Spinal cord (tissue), 10 donors: ENCODE results near the gene TMEM61. TPM values are rescaled to one million over a fixed set of nuclear protein-coding genes. Genes with fewer than 3 reads are reported as not detected.

Experiments used
- DNase-seq, 6 donors: peaks; one replicate each; pipeline versions ENCODE4 v3.0.0 to v3.0.0-alpha.2; 2013 to 2015; ENCODE audit warnings: low spot score in 6 of 6, low read depth in 4 of 6
- H3K27ac ChIP-seq: one replicate; pipeline ENCODE4 v1.5.1; 2013; ENCODE audit warnings: low read depth, low read length, control low read depth
- H3K27me3 ChIP-seq: one replicate; pipeline ENCODE4 v1.6.1; 2013; ENCODE audit warnings: low read length; ENCODE audit not compliant: control insufficient read depth, insufficient read depth
- H3K36me3 ChIP-seq: one replicate; pipeline ENCODE4 v1.6.1; 2013; ENCODE audit warnings: low read length; ENCODE audit not compliant: control insufficient read depth, insufficient read depth
- H3K4me1 ChIP-seq: one replicate; pipeline ENCODE4 v1.6.1; 2013; ENCODE audit warnings: low read length; ENCODE audit not compliant: control insufficient read depth, insufficient read depth
- H3K4me3 ChIP-seq: one replicate; pipeline ENCODE4 v1.5.1; 2013; ENCODE audit warnings: low read depth, low read length, control low read depth
- H3K9me3 ChIP-seq: one replicate; pipeline ENCODE4 v1.6.1; 2013; ENCODE audit warnings: low read length; ENCODE audit not compliant: control insufficient read depth, insufficient read depth
- WGBS: methylation state at CpG from one replicate; pipeline ENCODE4 v1.1.5; 2013; ENCODE audit warnings: missing lambda C conversion rate; ENCODE audit not compliant: insufficient coverage; 5-methylcytosine and 5-hydroxymethylcytosine counted together
- polyA plus RNA-seq, 2 donors: library from polyadenylated mRNA; unstranded; fragments of 120-200 nt; gene quantifications; one replicate each; pipeline ENCODE4 v1.2.1, GENCODE V29; 2013; ENCODE audit not compliant: insufficient read length in 2 of 2
- total RNA-seq, 2 donors: library from RNA; depleted of rRNA in 1 of 2; stranded (reverse); fragments of 120-200 nt in 1 of 2; fragments of >200 nt in 1 of 2; gene quantifications; one replicate each; pipeline versions ENCODE4 v1.2.3 to v1.2.4, GENCODE V29; 2013 to 2014
- donor health status: healthy.

The TMEM61 gene
- total and polyA plus RNA-seq, 4 donors: 0.39 to 1.3 (median 0.88) TPM

DNA sequence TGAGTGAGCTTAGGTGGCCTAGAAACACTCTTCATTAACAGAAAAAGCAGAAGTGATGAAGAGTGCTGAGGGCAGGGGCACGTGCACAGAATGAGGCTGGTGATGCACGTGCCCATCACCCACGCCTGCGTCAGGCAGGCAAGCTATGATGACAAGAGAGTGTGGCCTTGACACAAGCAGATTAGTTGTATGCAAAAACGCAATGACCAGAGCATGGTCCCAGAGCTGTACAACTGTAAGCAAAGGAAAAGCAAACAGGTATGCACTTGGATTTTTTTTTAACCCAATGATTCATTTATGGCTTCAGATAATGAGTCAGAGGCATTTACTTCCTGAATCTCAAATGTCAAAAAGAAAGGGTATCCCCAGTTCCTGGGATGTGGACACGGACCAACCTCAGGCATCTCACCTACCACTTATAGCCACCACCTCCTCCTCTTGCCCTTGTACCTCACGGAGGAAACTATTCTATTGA lies 9.1 kb upstream of the TMEM61 start:
- Histone ChIP-seq H3K27me3 (no peaks in the 10 kb centered on the region), H3K36me3 (no peaks in the 10 kb centered on the region), H3K27ac (no peak overlapping the region), H3K4me1 (peaks cover 7% of the 10 kb centered on the region), H3K4me3 (no peak overlapping the region), H3K9me3 (no peaks in the 10 kb centered on the region)
- 82% methylated on average over 5 of the region's 7 CpGs for WGBS
- no peak for DNase-seq

DNA sequence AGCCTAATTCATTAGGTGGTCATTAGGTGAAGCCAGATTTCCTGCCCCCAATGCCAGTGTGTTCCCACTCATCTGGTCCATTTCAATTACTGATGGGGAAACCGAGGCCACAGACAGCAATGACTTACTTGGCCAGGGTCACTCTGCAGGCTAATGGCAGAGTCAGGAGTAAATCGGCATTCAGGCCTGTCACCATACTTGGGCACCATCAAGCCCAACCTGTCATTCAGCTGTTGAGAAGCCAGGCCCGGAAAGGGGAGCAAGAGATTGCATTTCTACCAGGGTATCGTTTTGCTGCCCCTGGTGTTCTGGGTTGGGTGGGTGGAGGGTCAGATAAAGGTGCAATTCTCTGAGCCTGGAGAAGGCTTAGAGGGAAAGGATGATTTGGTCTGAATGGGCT lies 8.0 kb upstream of the TMEM61 start:
- Histone ChIP-seq H3K4me1 (peaks cover 10% of the 10 kb centered on the region), H3K27me3 (no peaks in the 10 kb centered on the region), H3K9me3 (no peaks in the 10 kb centered on the region), H3K4me3 (no peak overlapping the region), H3K36me3 (no peaks in the 10 kb centered on the region), H3K27ac (no peak overlapping the region)
- no peak for DNase-seq
- 91% methylated on average over 4 of the region's 4 CpGs for WGBS

DNA sequence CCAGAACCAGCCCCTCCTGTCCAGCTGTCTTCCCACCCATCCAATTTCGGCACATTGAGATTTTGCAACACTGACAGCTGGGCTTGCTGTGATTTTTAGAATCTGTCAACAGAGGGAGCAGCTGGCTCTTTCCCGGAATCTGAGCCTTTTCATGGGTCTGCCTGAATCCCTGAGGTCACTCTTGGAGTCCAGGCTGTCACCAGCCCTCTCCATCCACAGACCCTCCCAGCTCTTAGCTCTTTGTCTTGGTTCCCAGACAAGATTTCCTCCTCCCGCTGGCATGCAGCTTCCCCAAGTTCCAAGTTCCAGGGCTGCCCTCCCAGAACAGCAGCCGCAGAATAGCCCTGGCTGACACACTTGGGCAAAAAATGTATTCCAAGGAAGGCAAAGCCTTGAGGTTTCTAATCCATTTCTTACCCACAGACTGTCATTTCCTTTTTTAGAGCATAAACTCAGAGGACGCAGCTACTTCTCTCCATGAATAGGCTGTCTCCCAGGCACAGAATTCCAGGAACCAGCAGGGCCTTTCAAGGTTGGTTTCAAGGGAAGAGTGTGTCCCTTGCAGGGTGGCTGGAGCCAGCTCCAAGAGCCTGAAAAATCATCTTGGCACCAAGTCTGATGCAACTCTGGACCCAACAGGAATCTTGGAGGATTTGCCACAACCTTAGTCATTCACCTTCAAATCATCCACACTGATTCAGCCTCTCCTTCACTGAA lies 7.1 kb upstream of the TMEM61 start:
- H3K9me3 ChIP-seq: no peaks in the 10 kb centered on the region
- H3K27ac ChIP-seq: no peak overlapping the region
- WGBS: 33% methylated on average over 5 of the region's 5 CpGs
- DNase-seq: peak in 4 of 6 donors; percentile 15 to 77 (median 46)
- H3K36me3 ChIP-seq: no peaks in the 10 kb centered on the region
- H3K4me1 ChIP-seq: peaks cover 10% of the 10 kb centered on the region
- peaks cover 2% of the 10 kb centered on the region for H3K27me3 ChIP-seq
- H3K4me3 ChIP-seq: no peak overlapping the region

DNA sequence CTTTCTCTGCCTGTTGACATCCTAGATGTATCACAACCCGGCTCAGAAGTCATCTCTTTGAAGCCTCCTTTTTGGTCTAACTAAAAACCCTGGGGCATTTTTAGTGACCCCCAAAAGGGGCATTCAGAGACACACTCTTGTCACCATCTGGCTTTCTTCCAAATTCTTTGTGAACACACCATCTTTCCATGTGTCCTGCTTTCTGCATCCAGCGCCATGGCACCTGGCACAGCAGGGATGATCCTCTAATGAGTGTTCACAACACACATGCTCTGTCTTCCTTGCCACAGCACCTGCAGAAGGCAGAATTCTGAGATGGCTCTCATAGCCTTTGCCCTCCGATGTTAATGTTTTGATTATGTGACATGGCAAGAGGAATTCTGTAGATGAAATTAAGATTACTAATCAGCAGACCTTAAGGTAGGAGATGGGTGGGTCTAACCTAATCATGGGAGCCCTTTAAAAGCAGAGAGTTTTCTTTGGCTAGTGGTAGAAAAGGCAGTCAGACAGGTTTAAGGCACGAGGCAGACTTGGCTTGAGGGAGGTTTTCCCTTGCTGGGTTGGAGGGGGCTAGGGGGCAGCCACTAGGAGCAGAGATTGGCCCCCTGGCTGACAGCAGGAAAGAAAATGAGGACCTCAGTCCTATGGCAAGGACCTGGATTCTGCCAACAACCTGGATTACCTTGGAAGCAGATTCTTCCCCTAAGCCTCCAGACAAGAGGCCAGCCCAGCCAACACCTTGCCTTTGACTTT lies 4.9 kb upstream of the TMEM61 start:
- H3K27ac ChIP-seq: no peak overlapping the region

DNA sequence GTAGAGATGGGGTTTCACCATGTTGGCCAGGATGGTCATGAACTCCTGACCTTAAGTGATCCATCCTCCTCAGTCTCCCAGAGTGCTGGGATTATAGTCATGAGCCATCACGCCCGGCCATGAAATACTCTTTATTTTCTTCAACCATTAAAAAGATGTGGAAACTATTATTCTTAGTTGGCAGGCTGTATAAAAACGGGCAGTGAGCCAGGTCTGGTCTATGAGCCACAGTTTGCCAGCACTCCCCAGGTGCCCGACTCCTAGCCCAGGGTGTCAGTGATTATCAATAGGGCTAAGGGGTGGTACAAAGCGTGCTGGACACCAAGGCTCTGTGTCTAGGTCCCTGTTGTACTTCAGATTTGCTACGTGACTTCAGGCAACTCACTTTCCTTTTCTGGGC lies 3.7 kb upstream of the TMEM61 start:
- Histone ChIP-seq H3K27ac (no peak overlapping the region), H3K4me3 (no peak overlapping the region), H3K4me1 (peaks cover 14% of the 10 kb centered on the region), H3K27me3 (peaks cover 27% of the 10 kb centered on the region), H3K36me3 (no peaks in the 10 kb centered on the region), H3K9me3 (no peaks in the 10 kb centered on the region)
- no peak for DNase-seq
- WGBS: 59% methylated on average over 2 of the region's 6 CpGs

More for the DNA sequence above, 4.9 kb upstream of the TMEM61 start:
- peaks cover 14% of the 10 kb centered on the region for H3K4me1 ChIP-seq
- WGBS: 58% methylated on average over 3 of the region's 4 CpGs
- peak in 1 of 6 donors; percentile 48 for DNase-seq
- H3K27me3 ChIP-seq: peaks cover 19% of the 10 kb centered on the region
- H3K4me3 ChIP-seq: no peak overlapping the region
- no peaks in the 10 kb centered on the region for H3K9me3 ChIP-seq
- H3K36me3 ChIP-seq: no peaks in the 10 kb centered on the region

DNA sequence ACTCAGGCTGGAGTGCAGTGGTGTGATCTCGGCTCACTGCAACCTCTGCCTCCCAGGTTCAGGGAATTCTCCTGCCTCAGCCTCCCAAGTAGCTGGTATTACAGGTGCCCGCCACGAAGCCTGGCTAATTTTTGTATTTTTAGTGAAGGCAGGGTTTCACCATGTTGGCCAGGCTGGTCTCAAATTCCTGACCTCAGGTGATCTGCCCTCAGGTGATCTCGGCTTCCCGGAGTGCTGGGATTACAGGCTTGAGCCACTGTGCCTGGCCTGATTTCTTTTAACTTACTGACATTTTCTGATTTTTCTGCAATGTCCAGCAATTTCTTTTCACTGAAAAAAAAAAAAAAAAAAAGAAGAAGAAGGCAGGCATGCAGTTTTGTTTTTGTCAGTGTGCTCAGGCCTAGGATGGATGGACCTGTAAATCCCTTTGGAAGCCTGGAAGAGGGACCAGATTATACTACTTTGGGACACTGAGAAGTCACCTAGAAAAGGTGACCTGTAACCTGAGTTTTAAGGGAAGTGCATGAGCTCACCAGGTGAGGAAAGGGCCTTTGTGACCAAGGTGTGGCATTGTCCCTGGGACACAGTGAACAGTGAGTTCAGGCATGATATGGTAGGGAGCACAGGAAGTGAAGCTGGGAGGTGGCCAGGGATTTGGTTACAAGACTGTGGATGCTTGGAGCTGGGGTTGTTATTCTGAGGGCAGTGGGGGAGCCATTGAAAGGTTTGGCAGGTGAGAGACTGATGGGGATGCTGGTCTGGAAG lies 2.7 kb upstream of the TMEM61 start:
- Histone ChIP-seq H3K27me3 (peaks cover 31% of the 10 kb centered on the region), H3K36me3 (no peaks in the 10 kb centered on the region), H3K27ac (no peak overlapping the region), H3K4me1 (peaks cover 14% of the 10 kb centered on the region), H3K9me3 (no peaks in the 10 kb centered on the region), H3K4me3 (no peak overlapping the region)
- 88% methylated on average over 2 of the region's 5 CpGs for WGBS
- DNase-seq: no peak

DNA sequence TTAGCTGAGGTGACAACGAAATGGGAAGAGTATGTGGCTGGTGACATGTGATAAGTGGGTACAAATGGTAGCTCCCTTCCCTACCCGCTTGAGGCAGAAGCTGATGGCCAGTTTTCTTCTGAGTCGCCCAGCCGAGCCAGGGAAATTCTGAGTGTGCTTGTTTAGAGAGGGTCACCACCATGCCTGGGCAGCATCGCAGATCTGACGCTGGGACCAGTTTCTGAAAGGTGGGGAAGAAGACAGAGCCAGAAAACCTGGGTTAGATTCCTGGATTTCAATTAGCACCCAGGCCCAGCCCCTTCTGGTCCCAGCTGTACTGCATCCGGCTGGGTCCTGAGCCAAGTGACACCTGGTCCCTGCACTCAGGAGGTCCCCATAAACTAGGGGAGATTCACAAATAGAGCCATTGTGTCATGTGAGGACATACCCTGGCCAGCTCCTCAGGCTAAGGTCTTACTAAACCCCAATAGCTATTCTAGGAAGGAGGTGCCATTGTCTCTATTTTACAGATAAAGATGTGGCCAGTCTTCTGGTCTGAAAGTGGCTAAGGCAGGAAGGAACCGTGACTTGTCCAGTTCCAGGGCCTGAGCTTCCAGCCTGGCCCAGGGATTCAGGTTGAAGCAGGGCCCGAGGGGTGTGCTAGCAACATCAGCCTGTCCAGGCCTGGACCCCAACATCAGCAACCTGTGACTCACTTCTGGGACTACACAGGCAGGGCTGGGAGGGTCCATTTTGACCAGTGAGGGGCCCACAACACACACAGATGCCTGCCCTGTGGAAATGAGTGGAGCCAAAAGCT lies 1.7 kb upstream of the TMEM61 start:
- H3K9me3 ChIP-seq: no peaks in the 10 kb centered on the region
- H3K27ac ChIP-seq: no peak overlapping the region
- H3K36me3 ChIP-seq: no peaks in the 10 kb centered on the region
- 89% methylated on average over 9 of the region's 9 CpGs for WGBS
- H3K4me1 ChIP-seq: peaks cover 8% of the 10 kb centered on the region
- no peak overlapping the region for H3K4me3 ChIP-seq
- H3K27me3 ChIP-seq: peaks cover 33% of the 10 kb centered on the region
- DNase-seq: no peak

DNA sequence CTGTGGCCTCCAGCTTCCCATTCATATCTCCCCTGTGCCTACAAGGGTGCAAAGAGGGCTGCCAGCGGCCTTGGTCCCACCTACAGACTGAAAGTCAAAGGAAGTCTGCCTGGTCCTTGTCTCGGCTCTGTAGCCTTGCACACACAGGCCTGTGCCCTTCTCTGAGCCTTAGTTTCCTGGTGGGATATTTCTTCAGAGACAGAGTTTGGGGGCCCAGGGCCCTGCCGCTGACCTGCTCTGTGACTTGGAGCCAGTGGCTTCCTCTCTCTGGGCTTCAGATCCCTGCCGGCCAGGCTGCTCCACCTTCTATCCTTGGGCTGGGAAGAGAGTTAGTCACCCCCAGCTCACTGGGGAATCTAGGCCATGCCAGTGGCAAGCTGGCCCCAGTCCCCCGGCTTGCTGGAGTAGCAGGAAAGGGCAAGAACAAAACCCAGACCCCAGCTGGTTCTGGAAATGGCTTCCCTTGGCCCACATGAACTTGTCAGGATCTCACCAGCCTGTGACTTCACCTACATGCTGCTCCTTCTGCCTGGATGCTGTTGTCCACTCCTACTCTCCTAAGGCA lies 1.0 kb upstream of the TMEM61 start:
- Histone ChIP-seq H3K27ac (no peak overlapping the region), H3K4me1 (peaks cover 11% of the 10 kb centered on the region), H3K9me3 (no peaks in the 10 kb centered on the region), H3K27me3 (peaks cover 33% of the 10 kb centered on the region), H3K36me3 (no peaks in the 10 kb centered on the region), H3K4me3 (no peak overlapping the region)
- WGBS: 86% methylated on average over 5 of the region's 5 CpGs
- no peak for DNase-seq
